ENCODE measurements around the gene PDLIM5. TPM values are rescaled to one million over a fixed set of nuclear protein-coding genes. Genes with fewer than 3 reads are reported as not detected.

The PDLIM5 gene
- total and polyA plus RNA-seq, 4 donors: 20.4 to 93.4 (median 59.8) TPM

- peaks cover 0 to 7% (median 6%) of the 10 kb centered on the region in 3 donors for H3K27me3 ChIP-seq (ENCODE audit: control insufficient read depth in 3 of 3, insufficient read depth in 3 of 3, low read length in 2 of 3)
- no peaks in the 10 kb centered on the region for H3K36me3 ChIP-seq (ENCODE audit: control insufficient read depth in 4 of 4, insufficient read depth in 4 of 4, low read length in 4 of 4)
- H3K27ac ChIP-seq (ENCODE audit: low read depth in 1 of 2, low read length in 1 of 2): peak overlapping the region in 1 of 2 donors; percentile 49
- no peak overlapping the region for H3K4me3 ChIP-seq
- peak; percentile 70 to 94 (median 85) for DNase-seq
- WGBS, 2 donors: 24 to 32% methylated on average over 10 of the region's 10 CpGs
- no peak overlapping the region for H3K9ac ChIP-seq (ENCODE audit: insufficient read depth in 1 of 2, low read length in 2 of 2)
- ATAC-seq (ENCODE audit: insufficient read depth, low FRiP score): no peak
- H3K4me1 ChIP-seq (ENCODE audit: control insufficient read depth in 5 of 5, insufficient read depth in 5 of 5, low read length in 5 of 5): peaks cover 0 to 10% (median 0%) of the 10 kb centered on the region in 5 donors
- no peaks in the 10 kb centered on the region for H3K9me3 ChIP-seq (ENCODE audit: control insufficient read depth in 4 of 4, insufficient read depth in 3 of 4, low read length in 3 of 4)
- peak; percentile 73 for TF ChIP-seq CTCF (IDR thresholded peaks at IDR 0.05; ENCODE audit: control extremely low read depth, extremely low read depth)
Observed at GRCh38 chr4:94406668-94407437, 44.9 kb upstream of the PDLIM5 start.

- Histone ChIP-seq H3K9me3 (ENCODE audit: control insufficient read depth in 4 of 4, insufficient read depth in 3 of 4, low read length in 3 of 4) (no peaks in the 10 kb centered on the region), H3K9ac (ENCODE audit: insufficient read depth in 1 of 2, low read length in 2 of 2) (no peak overlapping the region), H3K4me1 (ENCODE audit: control insufficient read depth in 5 of 5, insufficient read depth in 5 of 5, low read length in 5 of 5) (peaks cover 0 to 12% (median 4%) of the 10 kb centered on the region in 5 donors), H3K36me3 (ENCODE audit: control insufficient read depth in 4 of 4, insufficient read depth in 4 of 4, low read length in 4 of 4) (no peaks in the 10 kb centered on the region), H3K4me3 (no peak overlapping the region), H3K27ac (ENCODE audit: low read depth in 1 of 2, low read length in 1 of 2) (peak overlapping the region in 1 of 2 donors; percentile 87), H3K27me3 (ENCODE audit: control insufficient read depth in 3 of 3, insufficient read depth in 3 of 3, low read length in 2 of 3) (peaks cover 0 to 7% (median 6%) of the 10 kb centered on the region in 3 donors)
- WGBS, 2 donors: 87 to 88% methylated on average over 2 of the region's 2 CpGs
- no peak for ATAC-seq (ENCODE audit: insufficient read depth, low FRiP score)
- TF ChIP-seq CTCF (IDR thresholded peaks at IDR 0.05; ENCODE audit: control extremely low read depth, extremely low read depth): no peak
- DNase-seq: no peak
Observed at GRCh38 chr4:94407846-94408245, 43.9 kb upstream of the PDLIM5 start.

GRCh38 chr4:94408549-94409374, 43.0 kb upstream of the PDLIM5 start:
- H3K9ac ChIP-seq (ENCODE audit: insufficient read depth in 1 of 2, low read length in 2 of 2): no peak overlapping the region
- no peak for TF ChIP-seq CTCF (IDR thresholded peaks at IDR 0.05; ENCODE audit: control extremely low read depth, extremely low read depth)
- no peaks in the 10 kb centered on the region for H3K36me3 ChIP-seq (ENCODE audit: control insufficient read depth in 4 of 4, insufficient read depth in 4 of 4, low read length in 4 of 4)
- H3K4me1 ChIP-seq (ENCODE audit: control insufficient read depth in 5 of 5, insufficient read depth in 5 of 5, low read length in 5 of 5): peaks cover 0 to 14% (median 6%) of the 10 kb centered on the region in 5 donors
- H3K4me3 ChIP-seq: no peak overlapping the region
- DNase-seq: no peak
- WGBS, 2 donors: 86 to 91% methylated on average over 5 of the region's 5 CpGs
- H3K27me3 ChIP-seq (ENCODE audit: control insufficient read depth in 3 of 3, insufficient read depth in 3 of 3, low read length in 2 of 3): peaks cover 0 to 7% (median 6%) of the 10 kb centered on the region in 3 donors
- no peak for ATAC-seq (ENCODE audit: insufficient read depth, low FRiP score)
- H3K9me3 ChIP-seq (ENCODE audit: control insufficient read depth in 4 of 4, insufficient read depth in 3 of 4, low read length in 3 of 4): no peaks in the 10 kb centered on the region
- peak overlapping the region in 1 of 2 donors; percentile 85 for H3K27ac ChIP-seq (ENCODE audit: low read depth in 1 of 2, low read length in 1 of 2)

All from lung (tissue), 12 donors.